ENCODE results near the gene NAT8L. TPM values are rescaled to one million over a fixed set of nuclear protein-coding genes. Genes with fewer than 3 reads are reported as not detected.

NAT8L gene
- total RNA-seq, 1 experiment from 2014 or later, result 9.2 TPM

GRCh38 chr4:2116687-2117400, 57.7 kb downstream of the NAT8L start:
- H3K27me3 ChIP-seq (ENCODE audit: insufficient read depth, low read length), result no peaks in the 10 kb centered on the region
- TF ChIP-seq POLR2A (IDR thresholded peaks at IDR 0.05; ENCODE audit: borderline replicate concordance, extremely low read depth, insufficient read depth, insufficient read length) (no peak), SIN3A (IDR thresholded peaks at IDR 0.05; ENCODE audit: low read depth) (no peak)
- no peaks in the 10 kb centered on the region for H3K79me2 ChIP-seq (ENCODE audit: insufficient read depth, low read length)
- no peaks in the 10 kb centered on the region for H3K4me1 ChIP-seq (ENCODE audit: control insufficient read depth in 1 of 2, insufficient read depth in 2 of 2, low read length in 2 of 2)
- ChIA-PET POLR2A (no interaction called here), CTCF (interaction anchor here (0.9 kb wide), 1 partner anchor 103 kb away, joined by 3 read pairs; no protein-coding TSS in a partner anchor), RAD21 (ENCODE audit: low non-redundant PET in 1 of 2, low total read pairs in 2 of 2, uncharacterized antibody in 2 of 2, unreplicated experiment in 2 of 2) (no interaction called here)
- H3K27ac ChIP-seq (ENCODE audit: low read depth, low read length), result no peak overlapping the region
- no peaks in the 10 kb centered on the region for H3K9me3 ChIP-seq (ENCODE audit: control insufficient read depth in 1 of 2, insufficient read depth in 1 of 2, low read depth in 1 of 2, low read length in 2 of 2)
- DNase-seq (ENCODE audit: low read depth, low spot score), result no peak
- no peak overlapping the region for H3K4me2 ChIP-seq (ENCODE audit: low read length)
- H3K9me2 ChIP-seq (ENCODE audit: insufficient read depth), result no peaks in the 10 kb centered on the region
- H3K36me3 ChIP-seq (ENCODE audit: control insufficient read depth in 1 of 2, insufficient read depth in 2 of 2, low read length in 2 of 2), result no peaks in the 10 kb centered on the region
- H3K4me3 ChIP-seq (replicated peaks in 1 of 2; ENCODE audit: low read depth in 1 of 2, low read length in 2 of 2), result no peak overlapping the region
- intact Hi-C loops (cut with micrococcal nuclease), result no loop called here
- ATAC-seq, result no peak
- no peak overlapping the region for H3K9ac ChIP-seq (ENCODE audit: low read length)
- BruUV-seq (replicated peaks), result no TSS peak
- no peaks in the 10 kb centered on the region for H4K20me1 ChIP-seq (ENCODE audit: insufficient read depth)
- no peak overlapping the region for H2AFZ ChIP-seq (ENCODE audit: low read depth, low read length, poor library complexity, severe bottlenecking)

Other genes with a start within 250 kb of the NAT8L start
- gene LETM1, start 203.2 kb upstream of the NAT8L start, total RNA-seq (2021; ENCODE audit: unreplicated experiment), result 67.3 TPM
- gene NSD2, start 187.9 kb upstream of the NAT8L start, total RNA-seq (2021; ENCODE audit: unreplicated experiment), result 145 TPM
- 56.1 TPM for gene NELFA, start 50.4 kb upstream of the NAT8L start, total RNA-seq (2021; ENCODE audit: unreplicated experiment)
- gene HAUS3, start 182.8 kb downstream of the NAT8L start, total RNA-seq (2021; ENCODE audit: unreplicated experiment), result 17.3 TPM
- gene POLN, start 182.8 kb downstream of the NAT8L start, total RNA-seq (2021; ENCODE audit: unreplicated experiment), result 3.1 TPM
- gene MXD4, start 202.8 kb downstream of the NAT8L start, total RNA-seq (2021; ENCODE audit: unreplicated experiment), result 22.0 TPM